Testis (tissue), 3 donors: Measurements from ENCODE around the gene ZNF160. TPM values are rescaled to one million over a fixed set of nuclear protein-coding genes. Genes with fewer than 3 reads are reported as not detected.

Experiments used
- DNase-seq: peaks from one replicate; pipeline ENCODE4 v3.0.0-alpha.2; 2019
- H3K27ac ChIP-seq, 2 donors: fragments of 200-600 bp; sonication (generic); one replicate each; pipeline ENCODE4 v1.5.1; 2019
- H3K27me3 ChIP-seq: fragments of 200-600 bp; sonication (generic); one replicate; pipeline ENCODE4 v1.5.1; 2019
- H3K36me3 ChIP-seq: fragments of 200-600 bp; sonication (generic); one replicate; pipeline ENCODE4 v1.5.1; 2017; ENCODE audit warnings: low read depth; ENCODE audit errors: missing control alignments
- H3K4me1 ChIP-seq: fragments of 200-600 bp; sonication (generic); one replicate; pipeline ENCODE4 v1.5.1; 2019
- H3K4me3 ChIP-seq, 2 donors: fragments of 200-600 bp; sonication (generic); one replicate each; pipeline ENCODE4 v1.5.1; 2017 to 2019
- H3K9me3 ChIP-seq: fragments of 200-600 bp; sonication (generic); one replicate; pipeline ENCODE4 v1.5.1; 2017
- POLR2A ChIP-seq: fragments of 450-650 bp; IDR thresholded peaks from one replicate; pipeline ENCODE4 v1.6.1; 2017; ENCODE audit warnings: antibody characterized with exemption, mild to moderate bottlenecking, moderate library complexity
- WGBS, 2 donors: methylation state at CpG; one replicate each; pipeline ENCODE4 v1.1.5; 2018; 5-methylcytosine and 5-hydroxymethylcytosine counted together
- intact Hi-C: fragments of 100-400 bp; cut with DNase I; formaldehyde crosslinking; loops from one replicate; pipeline ENCODE4 v1.15.1; 2023; ENCODE audit warnings: low total_unique reads
- polyA plus RNA-seq: library from polyadenylated mRNA; stranded (reverse); fragments of 350-450 nt; fragmentation: Illumina TruSeq; extraction: RNeasy Lipid Tissue Mini Kit (QIAGEN cat#74804); gene quantifications from one replicate; pipeline ENCODE4 v1.2.3, GENCODE V29; 2014; ENCODE audit warnings: low read depth, low replicate concordance; ENCODE audit not compliant: insufficient read depth
- total RNA-seq, 2 donors: library from RNA; depleted of rRNA; stranded (reverse); fragments of >200 nt; gene quantifications; one replicate each; pipeline ENCODE4 v1.2.3, GENCODE V29; 2016
- TF ChIP-seq, protein P1 (sequence below), 3 experiments: fragments of 450-650 bp in 2 of 3; fragments of 200-600 bp in 1 of 3; sonication (generic) in 1 of 3; IDR thresholded peaks; one replicate each; pipeline ENCODE4 v1.5.1; 2016 to 2019; ENCODE audit warnings: antibody characterized with exemption in 3 of 3, mild to moderate bottlenecking in 2 of 3, moderate library complexity in 1 of 3

The ZNF160 gene
- total and polyA plus RNA-seq, 3 donors from 2014 or later, result 30.1 to 113 (median 113) TPM

DNA sequence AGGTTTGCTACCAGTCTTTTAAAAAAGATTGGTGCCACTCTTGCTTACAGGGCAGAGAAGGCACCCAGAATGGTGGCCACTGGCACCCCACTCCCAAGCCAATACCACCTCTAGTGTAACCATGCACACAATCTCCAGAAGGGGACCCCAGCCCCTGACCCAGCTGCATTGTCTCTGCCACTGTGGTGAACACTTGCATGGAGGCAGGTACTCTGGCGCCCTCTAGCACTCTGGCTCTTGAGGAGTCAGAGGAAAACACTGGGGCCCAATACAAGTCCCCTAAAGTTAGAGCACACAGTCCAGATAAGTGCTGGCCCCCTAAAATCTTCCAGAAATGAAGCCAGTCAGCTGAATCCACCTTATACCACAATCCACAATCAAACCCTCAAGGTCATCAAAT is 83.5 kb downstream of the ZNF160 start:
- DNase-seq, result peak; percentile 67
- intact Hi-C loops, result no loop called here
- H3K4me1 ChIP-seq, result no peaks in the 10 kb centered on the region
- H3K27me3 ChIP-seq, result no peaks in the 10 kb centered on the region
- no peak overlapping the region for H3K4me3 ChIP-seq
- TF ChIP-seq POLR2A, result no peak
- TF ChIP-seq, protein P1, sequence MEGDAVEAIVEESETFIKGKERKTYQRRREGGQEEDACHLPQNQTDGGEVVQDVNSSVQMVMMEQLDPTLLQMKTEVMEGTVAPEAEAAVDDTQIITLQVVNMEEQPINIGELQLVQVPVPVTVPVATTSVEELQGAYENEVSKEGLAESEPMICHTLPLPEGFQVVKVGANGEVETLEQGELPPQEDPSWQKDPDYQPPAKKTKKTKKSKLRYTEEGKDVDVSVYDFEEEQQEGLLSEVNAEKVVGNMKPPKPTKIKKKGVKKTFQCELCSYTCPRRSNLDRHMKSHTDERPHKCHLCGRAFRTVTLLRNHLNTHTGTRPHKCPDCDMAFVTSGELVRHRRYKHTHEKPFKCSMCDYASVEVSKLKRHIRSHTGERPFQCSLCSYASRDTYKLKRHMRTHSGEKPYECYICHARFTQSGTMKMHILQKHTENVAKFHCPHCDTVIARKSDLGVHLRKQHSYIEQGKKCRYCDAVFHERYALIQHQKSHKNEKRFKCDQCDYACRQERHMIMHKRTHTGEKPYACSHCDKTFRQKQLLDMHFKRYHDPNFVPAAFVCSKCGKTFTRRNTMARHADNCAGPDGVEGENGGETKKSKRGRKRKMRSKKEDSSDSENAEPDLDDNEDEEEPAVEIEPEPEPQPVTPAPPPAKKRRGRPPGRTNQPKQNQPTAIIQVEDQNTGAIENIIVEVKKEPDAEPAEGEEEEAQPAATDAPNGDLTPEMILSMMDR (IDR thresholded peaks at IDR 0.05), result no peak
- no peak overlapping the region for H3K27ac ChIP-seq
- WGBS, 2 donors, result 35% methylated on average over 1 of the region's 1 CpG; no CpG with 5 or more reads in 1 of the 2 donors
- H3K9me3 ChIP-seq, result no peaks in the 10 kb centered on the region
- H3K36me3 ChIP-seq, result no peaks in the 10 kb centered on the region

Other genes starting within 250 kb of the ZNF160 start
- gene ZNF468, start 245.8 kb downstream of the ZNF160 start, total RNA-seq, result 10 to 100 TPM; 13.5 to 21.7 TPM
- 10.6 TPM for gene ZNF468, start 245.8 kb downstream of the ZNF160 start, polyA plus RNA-seq
- gene ZNF320, start 205.8 kb downstream of the ZNF160 start, total RNA-seq, result 10 to 100 TPM; 21.3 to 21.6 TPM
- 8.2 TPM for gene ZNF320, start 205.8 kb downstream of the ZNF160 start, polyA plus RNA-seq
- 1 to 10 TPM; 2.3 to 3.2 TPM for gene ZNF888, start 180.0 kb downstream of the ZNF160 start, total RNA-seq
- 2.2 TPM for gene ZNF888, start 180.0 kb downstream of the ZNF160 start, polyA plus RNA-seq
- 10 to 100 TPM in 1 of 2 donors, 1 to 10 TPM in 1; 6.9 to 14.9 TPM for gene ZNF816, start 140.5 kb downstream of the ZNF160 start, total RNA-seq
- gene ZNF816, start 140.5 kb downstream of the ZNF160 start, polyA plus RNA-seq, result 3.1 TPM
- gene ERVV-1, start 89.5 kb downstream of the ZNF160 start, total RNA-seq, result under 1 TPM in 1 of 2 donors, not detected in 1; 0.12 TPM
- gene ERVV-1, start 89.5 kb downstream of the ZNF160 start, polyA plus RNA-seq, result not detected
- not detected for gene ERVV-2, start 58.7 kb downstream of the ZNF160 start, total RNA-seq
- 0.12 TPM for gene ERVV-2, start 58.7 kb downstream of the ZNF160 start, polyA plus RNA-seq
- gene ZNF415, start 29.5 kb upstream of the ZNF160 start, total RNA-seq, result 10 to 100 TPM; 43.8 to 63.8 TPM
- gene ZNF415, start 29.5 kb upstream of the ZNF160 start, polyA plus RNA-seq, result 42.5 TPM
- 10 to 100 TPM; 12.2 to 13.0 TPM for gene ZNF347, start 55.6 kb upstream of the ZNF160 start, total RNA-seq
- gene ZNF347, start 55.6 kb upstream of the ZNF160 start, polyA plus RNA-seq, result 4.6 TPM
- 10 to 100 TPM in 1 of 2 donors, 1 to 10 TPM in 1; 7.6 to 11.7 TPM for gene ZNF665, start 89.9 kb upstream of the ZNF160 start, total RNA-seq
- gene ZNF665, start 89.9 kb upstream of the ZNF160 start, polyA plus RNA-seq, result 4.2 TPM
- gene ZNF677, start 151.5 kb upstream of the ZNF160 start, total RNA-seq, result 10 to 100 TPM; 46.7 to 54.3 TPM
- gene ZNF677, start 151.5 kb upstream of the ZNF160 start, polyA plus RNA-seq, result 88.9 TPM
- 1 to 10 TPM in 1 of 2 donors, not detected in 1; 1.2 TPM for gene VN1R2, start 154.9 kb upstream of the ZNF160 start, total RNA-seq
- gene VN1R2, start 154.9 kb upstream of the ZNF160 start, polyA plus RNA-seq, result 0.25 TPM
- under 1 TPM in 1 of 2 donors, not detected in 1; 0.37 TPM for gene VN1R4, start 164.3 kb upstream of the ZNF160 start, total RNA-seq
- not detected for gene VN1R4, start 164.3 kb upstream of the ZNF160 start, polyA plus RNA-seq
- gene ZNF845, start 230.3 kb upstream of the ZNF160 start, total RNA-seq, result 1 to 10 TPM; 6.5 to 6.6 TPM
- 2.1 TPM for gene ZNF845, start 230.3 kb upstream of the ZNF160 start, polyA plus RNA-seq